Lung (tissue), 12 donors: ENCODE results near the gene CDH10. TPM values are rescaled to one million over a fixed set of nuclear protein-coding genes. Genes with fewer than 3 reads are reported as not detected.
A peak's percentile ranks its signal among the peaks of the same experiment; 100 is the strongest.

Source experiments
- ATAC-seq: fragments of 200-7000 bp; cut with Tn5 transposase; one replicate; pipeline ENCODE4 v1.9.1; 2020; ENCODE audit warnings: moderate number of reproducible peaks; ENCODE audit not compliant: insufficient read depth, low FRiP score
- DNase-seq, 3 donors: peaks; one replicate each; pipeline ENCODE4 v3.0.0-alpha.2; 2013 to 2017
- H3K27ac ChIP-seq, 2 donors: one replicate each; pipeline ENCODE4 v1.5.1; 2013; ENCODE audit warnings: mild to moderate bottlenecking in 2 of 2, moderate library complexity in 2 of 2, control low read depth in 1 of 2, inconsistent platforms in 1 of 2, low read depth in 1 of 2, low read length in 1 of 2
- H3K27me3 ChIP-seq, 3 donors: one replicate each; pipeline ENCODE4 v1.5.1; 2013; ENCODE audit warnings: low read length in 2 of 3; ENCODE audit not compliant: control insufficient read depth in 3 of 3, insufficient read depth in 3 of 3
- H3K36me3 ChIP-seq, 4 donors: one replicate each; pipeline ENCODE4 v1.5.1; 2013; ENCODE audit warnings: low read length in 4 of 4, mild to moderate bottlenecking in 1 of 4, moderate library complexity in 1 of 4; ENCODE audit not compliant: control insufficient read depth in 4 of 4, insufficient read depth in 4 of 4
- H3K4me1 ChIP-seq, 5 donors: one replicate each; pipeline ENCODE4 v1.5.1; 2013; ENCODE audit warnings: low read length in 5 of 5, mild to moderate bottlenecking in 2 of 5, moderate library complexity in 1 of 5; ENCODE audit not compliant: control insufficient read depth in 5 of 5, insufficient read depth in 5 of 5
- H3K4me3 ChIP-seq: one replicate; pipeline ENCODE4 v1.5.1; 2013; ENCODE audit warnings: mild to moderate bottlenecking, control low read depth, moderate library complexity
- H3K9ac ChIP-seq, 2 donors: one replicate each; pipeline ENCODE4 v1.5.1; 2013; ENCODE audit warnings: low read length in 2 of 2, control low read depth in 1 of 2; ENCODE audit not compliant: insufficient read depth in 1 of 2
- H3K9me3 ChIP-seq, 4 donors: one replicate each; pipeline ENCODE4 v1.5.1; 2013; ENCODE audit warnings: low read length in 3 of 4, mild to moderate bottlenecking in 1 of 4, moderate library complexity in 1 of 4; ENCODE audit not compliant: control insufficient read depth in 4 of 4, insufficient read depth in 3 of 4
- CTCF ChIP-seq: IDR thresholded peaks from 2 replicates; pipeline ENCODE4 v1.5.1; 2012; ENCODE audit warnings: mild to moderate bottlenecking; ENCODE audit errors: control extremely low read depth, extremely low read depth
- WGBS, 2 donors: extraction: QIAGEN DNeasy Blood & Tissue Kit; methylation state at CpG; one replicate each; pipeline ENCODE4 v1.1.7; 2013; 5-methylcytosine and 5-hydroxymethylcytosine counted together
- polyA plus RNA-seq, 2 donors: library from polyadenylated mRNA; stranded (reverse); fragments of 200-250 nt; gene quantifications; one replicate each; pipeline ENCODE4 v1.2.1, GENCODE V29; 2013
- total RNA-seq, 2 donors: library from RNA; depleted of rRNA in 1 of 2; stranded (reverse); fragments of >200 nt in 1 of 2; gene quantifications; one replicate each; pipeline ENCODE4 v1.2.1, GENCODE V29; 2014 to 2021
- donor health status: control.
- donor health status: control.
- donor health status: Bipolar disorder and iron deficiency.
- donor health status: healthy.
- donor health status: DM: yes; HTN: yes; CAD: no.

The CDH10 gene
- total and polyA plus RNA-seq, 4 donors = 0.16 to 1.8 (median 0.25) TPM

DNA sequence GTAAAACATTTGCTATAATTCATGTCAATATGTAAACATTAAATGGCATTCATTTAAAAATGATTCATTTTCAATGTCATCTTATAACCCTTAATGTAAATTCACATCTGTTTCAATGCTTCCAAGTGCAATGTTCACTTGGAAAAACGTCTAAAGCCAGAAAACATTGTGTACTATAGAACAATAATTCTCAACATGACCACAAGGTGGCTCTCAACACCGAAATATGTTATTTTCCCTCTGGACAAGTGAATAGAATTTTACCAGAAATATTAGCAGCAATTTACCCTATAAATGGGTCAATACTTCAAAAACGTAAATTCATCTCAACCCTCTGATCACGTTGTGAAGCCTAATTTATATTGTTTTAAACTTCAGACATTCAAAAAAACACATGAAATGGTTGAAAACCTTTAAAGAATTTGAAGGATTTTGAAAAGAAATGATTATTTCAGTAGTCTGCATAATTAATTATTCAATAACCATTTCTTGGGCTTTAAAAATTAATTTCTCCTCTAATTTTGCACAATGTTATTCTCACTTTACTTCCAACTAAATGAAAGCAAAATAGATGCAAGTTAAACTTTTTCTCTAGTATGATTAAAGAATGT is 11.0 kb downstream of the CDH10 start:
- ATAC-seq (no peak), DNase-seq (peak in 2 of 3 donors; percentile 75 to 79)
- Histone ChIP-seq H3K27ac (no peak overlapping the region), H3K9me3 (no peaks in the 10 kb centered on the region), H3K4me3 (no peak overlapping the region), H3K27me3 (no peaks in the 10 kb centered on the region), H3K4me1 (peaks cover 0 to 6% (median 0%) of the 10 kb centered on the region in 5 donors), H3K9ac (no peak overlapping the region), H3K36me3 (no peaks in the 10 kb centered on the region)
- WGBS, 2 donors = 1 to 3% methylated on average over 4 of the region's 4 CpGs
- peak; percentile 22 for TF ChIP-seq CTCF

DNA sequence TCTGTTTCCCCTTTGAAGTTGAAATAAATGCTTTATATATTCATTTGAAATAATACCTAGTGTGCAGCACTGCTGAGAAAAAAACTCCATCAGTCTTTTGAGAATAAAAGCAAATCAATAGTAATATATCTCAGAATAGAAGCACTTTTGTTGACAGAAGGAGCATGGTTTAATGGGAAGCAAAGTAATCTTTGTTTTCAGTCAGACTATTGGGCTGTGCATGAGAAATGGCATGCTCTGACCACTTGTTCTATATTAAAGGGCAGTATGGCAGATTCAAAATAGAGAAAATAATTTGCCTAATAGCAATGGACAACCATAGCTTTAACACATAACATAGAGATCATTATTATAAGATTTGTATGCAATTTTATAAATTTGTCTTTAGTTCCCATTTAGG is 12.4 kb downstream of the CDH10 start:
- H3K4me3 ChIP-seq = no peak overlapping the region
- H3K4me1 ChIP-seq = peaks cover 0 to 6% (median 0%) of the 10 kb centered on the region in 5 donors
- no peak overlapping the region for H3K27ac ChIP-seq
- no peaks in the 10 kb centered on the region for H3K36me3 ChIP-seq
- no peaks in the 10 kb centered on the region for H3K27me3 ChIP-seq
- no peak for DNase-seq
- no peak for ATAC-seq
- TF ChIP-seq CTCF = no peak
- no peak overlapping the region for H3K9ac ChIP-seq
- no peaks in the 10 kb centered on the region for H3K9me3 ChIP-seq

GRCh38 chr5:24630918-24631317 is 13.9 kb downstream of the CDH10 start:
- no peak for TF ChIP-seq CTCF
- no peak for ATAC-seq
- peaks cover 0 to 6% (median 0%) of the 10 kb centered on the region in 5 donors for H3K4me1 ChIP-seq

DNA sequence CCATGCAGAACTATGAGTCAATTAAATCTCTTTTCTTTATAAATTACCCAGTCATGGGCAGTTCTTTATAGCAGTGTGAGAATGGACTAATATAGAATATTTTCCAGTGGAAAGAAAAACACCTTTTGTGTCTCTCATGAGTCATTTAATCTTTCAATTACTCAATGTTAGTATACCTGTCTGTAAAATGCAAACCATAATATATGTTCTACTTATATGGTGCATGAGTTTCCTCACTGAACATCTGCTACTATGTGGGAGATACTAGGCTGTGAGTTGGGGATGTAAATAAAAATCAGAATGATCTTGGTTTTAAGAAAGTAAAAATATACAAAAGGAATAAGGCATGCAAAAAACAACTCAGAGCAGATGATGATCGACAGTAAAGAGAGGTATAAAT is 15.0 kb downstream of the CDH10 start:
- H3K36me3 ChIP-seq = no peaks in the 10 kb centered on the region
- ATAC-seq = no peak
- 88 to 90% methylated on average over 1 of the region's 1 CpG for WGBS, 2 donors
- H3K9me3 ChIP-seq = no peaks in the 10 kb centered on the region
- TF ChIP-seq CTCF = no peak
- no peak overlapping the region for H3K9ac ChIP-seq
- DNase-seq = no peak
- no peak overlapping the region for H3K27ac ChIP-seq
- H3K4me1 ChIP-seq = peaks cover 0 to 6% (median 0%) of the 10 kb centered on the region in 5 donors
- no peak overlapping the region for H3K4me3 ChIP-seq
- no peaks in the 10 kb centered on the region for H3K27me3 ChIP-seq

More at GRCh38 chr5:24630918-24631317, 13.9 kb downstream of the CDH10 start:
- Histone ChIP-seq H3K9me3 (no peaks in the 10 kb centered on the region), H3K27ac (no peak overlapping the region), H3K36me3 (no peaks in the 10 kb centered on the region), H3K27me3 (no peaks in the 10 kb centered on the region), H3K4me3 (no peak overlapping the region), H3K9ac (no peak overlapping the region)
- no peak for DNase-seq
